ENCODE data around the gene ZNF565.

DNA sequence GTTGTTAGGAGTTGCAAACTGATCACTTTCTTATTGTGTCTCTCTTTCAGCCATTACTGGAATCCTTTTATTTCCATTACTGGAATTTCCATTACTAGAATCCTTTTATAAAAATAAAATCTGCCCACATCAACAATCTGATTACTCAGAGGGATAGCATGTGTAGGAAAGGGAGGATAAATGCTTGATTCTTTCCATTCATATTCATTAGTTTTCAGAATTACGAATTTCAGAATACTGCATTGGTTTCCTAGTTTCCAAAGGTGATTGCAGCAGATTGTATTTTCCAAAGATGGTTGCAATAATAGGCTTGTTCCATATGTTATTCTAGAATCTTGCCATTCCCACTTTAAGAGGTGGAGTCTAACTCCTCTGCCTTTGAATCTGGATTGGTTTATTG is 37.6 kb upstream of the ZNF565 start:
- TF ChIP-seq POLR2A (IDR thresholded peaks at IDR 0.05; ENCODE audit: low read depth, low read length): no peak
- no peak for TF ChIP-seq POLR2AphosphoS5 (IDR thresholded peaks at IDR 0.05; ENCODE audit: low read depth, low read length)

Measured in GM12891 (cell line).